ENCODE results near the gene JMJD4. TPM values are rescaled to one million over a fixed set of nuclear protein-coding genes. Genes with fewer than 3 reads are reported as not detected.

JMJD4 gene, protein sequence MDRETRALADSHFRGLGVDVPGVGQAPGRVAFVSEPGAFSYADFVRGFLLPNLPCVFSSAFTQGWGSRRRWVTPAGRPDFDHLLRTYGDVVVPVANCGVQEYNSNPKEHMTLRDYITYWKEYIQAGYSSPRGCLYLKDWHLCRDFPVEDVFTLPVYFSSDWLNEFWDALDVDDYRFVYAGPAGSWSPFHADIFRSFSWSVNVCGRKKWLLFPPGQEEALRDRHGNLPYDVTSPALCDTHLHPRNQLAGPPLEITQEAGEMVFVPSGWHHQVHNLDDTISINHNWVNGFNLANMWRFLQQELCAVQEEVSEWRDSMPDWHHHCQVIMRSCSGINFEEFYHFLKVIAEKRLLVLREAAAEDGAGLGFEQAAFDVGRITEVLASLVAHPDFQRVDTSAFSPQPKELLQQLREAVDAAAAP
- 10.5 TPM for polyA plus RNA-seq (2012; ENCODE audit: low read depth, missing spikeins)

DNA sequence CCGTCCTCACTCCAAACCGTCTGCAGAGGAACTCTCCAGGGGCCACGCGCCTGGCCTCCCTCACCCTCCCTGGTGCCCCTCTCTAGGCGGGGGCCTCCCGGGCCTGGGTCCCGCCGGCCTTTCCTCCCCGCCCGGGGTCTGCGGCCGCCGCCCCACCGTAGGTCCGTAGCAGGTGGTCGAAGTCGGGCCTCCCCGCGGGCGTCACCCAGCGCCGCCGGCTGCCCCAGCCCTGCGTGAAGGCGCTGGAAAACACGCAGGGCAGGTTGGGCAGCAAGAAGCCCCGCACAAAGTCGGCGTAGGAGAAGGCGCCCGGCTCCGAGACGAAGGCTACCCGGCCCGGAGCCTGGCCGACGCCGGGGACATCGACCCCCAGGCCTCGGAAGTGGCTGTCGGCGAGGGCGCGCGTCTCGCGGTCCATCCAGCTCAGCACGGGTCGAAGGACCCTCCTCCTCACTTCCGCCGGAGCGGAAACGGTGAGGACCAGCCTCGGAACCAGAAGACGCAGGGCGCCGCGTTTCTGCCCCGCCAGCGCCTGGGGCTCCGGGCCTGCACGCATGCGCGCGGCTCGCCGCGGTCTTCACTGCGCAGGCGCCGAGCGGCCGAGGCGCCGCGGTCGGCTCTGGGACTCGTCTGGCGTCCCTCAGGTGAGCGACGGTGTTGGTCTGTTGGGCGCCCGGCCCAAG lies at the start of gene JMJD4, which contains the start of gene SNAP47:
Gene JMJD4 (minus strand): TSS at position 447 of the 683 bp plus-strand sequence. CDS start 29 bp downstream, at position 418.
Gene SNAP47 (plus strand): TSS at position 580 of the 683 bp plus-strand sequence. CDS start 12,302 bp downstream, outside the sequence.
- TF ChIP-seq POLR2AphosphoS5 (IDR thresholded peaks at IDR 0.05; ENCODE audit: low read depth, low read length) (peak; percentile 84), POLR2A (IDR thresholded peaks at IDR 0.05; ENCODE audit: low read depth, low read length) (peak; percentile 72), POU2F2 (IDR thresholded peaks at IDR 0.05; ENCODE audit: low read depth, low read length) (peak; percentile 86), SPI1 (IDR thresholded peaks at IDR 0.05; ENCODE audit: low read depth, low read length) (no peak), TAF1 (IDR thresholded peaks at IDR 0.05; ENCODE audit: low read depth, low read length) (no peak; the same call in 1 of the 2 replicates), PAX5 (IDR thresholded peaks at IDR 0.05; ENCODE audit: insufficient read depth, low read length, severe bottlenecking) (peak; percentile 37)
- FAIRE-seq (peak; percentile 97), DNase-seq (ENCODE audit: insufficient read length, low spot score) (peak; percentile 97)

DNA sequence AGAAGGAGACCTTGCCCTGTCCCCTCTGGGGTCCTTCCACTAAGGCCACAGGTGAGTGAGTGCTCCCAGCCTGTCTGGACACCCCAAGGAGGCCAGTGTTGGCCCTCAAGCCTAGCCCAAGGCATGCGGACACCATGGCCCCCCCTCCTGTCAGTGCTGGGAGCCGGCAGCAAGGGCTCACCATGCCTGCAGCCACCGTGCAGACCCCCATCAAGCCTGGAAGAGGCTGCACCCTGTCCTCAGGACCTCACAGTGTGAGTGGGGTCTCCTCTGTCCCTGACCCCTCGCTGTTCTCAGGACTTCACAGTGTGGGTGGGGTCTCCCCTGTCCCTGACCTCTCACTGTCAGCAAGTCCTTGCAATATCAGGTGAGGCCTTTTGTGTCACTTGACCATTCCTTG lies 47.1 kb upstream of the JMJD4 start:
- TF ChIP-seq POLR2A (IDR thresholded peaks at IDR 0.05; ENCODE audit: low read depth, low read length) (no peak), POLR2AphosphoS5 (IDR thresholded peaks at IDR 0.05; ENCODE audit: low read depth, low read length) (no peak), SPI1 (IDR thresholded peaks at IDR 0.05; ENCODE audit: low read depth, low read length) (no peak), TAF1 (IDR thresholded peaks at IDR 0.05; ENCODE audit: low read depth, low read length) (no peak), PAX5 (IDR thresholded peaks at IDR 0.05; ENCODE audit: insufficient read depth, low read length, severe bottlenecking) (no peak), POU2F2 (IDR thresholded peaks at IDR 0.05; ENCODE audit: low read depth, low read length) (no peak)
- no peak for DNase-seq (ENCODE audit: insufficient read length, low spot score)
- FAIRE-seq = no peak

DNA sequence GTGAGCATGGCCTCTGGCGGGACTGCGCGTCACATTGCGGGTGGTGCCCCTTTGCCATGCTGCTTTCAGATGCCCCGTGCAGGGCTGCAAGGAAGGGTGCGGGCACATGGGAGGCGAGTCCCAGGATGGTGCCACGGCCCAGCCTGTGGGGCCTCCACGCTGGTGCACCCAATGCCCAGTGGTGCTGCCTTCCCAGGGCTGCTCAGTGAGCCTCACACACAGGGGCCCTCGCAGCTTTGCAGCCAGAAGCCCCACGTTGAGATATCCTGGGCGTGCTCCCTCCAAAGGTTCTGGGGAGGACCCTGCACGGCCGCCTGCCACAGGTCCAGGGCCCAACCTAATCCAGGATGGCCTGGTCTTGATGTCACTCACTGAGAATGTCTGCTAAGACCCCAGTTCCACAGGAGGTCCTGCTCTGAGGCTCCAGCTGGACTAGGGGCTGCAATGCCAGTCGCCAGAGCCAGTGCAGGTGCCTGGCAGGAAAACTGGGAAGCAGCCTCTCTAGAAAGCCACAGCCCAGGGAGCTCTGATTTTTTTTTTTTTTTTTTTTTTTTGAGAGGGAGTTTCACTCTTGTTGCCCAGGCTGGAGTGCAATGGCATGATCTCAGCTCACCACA lies 46.3 kb upstream of the JMJD4 start:
- TF ChIP-seq SPI1 (IDR thresholded peaks at IDR 0.05; ENCODE audit: low read depth, low read length) (no peak), POU2F2 (IDR thresholded peaks at IDR 0.05; ENCODE audit: low read depth, low read length) (no peak), PAX5 (IDR thresholded peaks at IDR 0.05; ENCODE audit: insufficient read depth, low read length, severe bottlenecking) (no peak), TAF1 (IDR thresholded peaks at IDR 0.05; ENCODE audit: low read depth, low read length) (no peak), POLR2A (IDR thresholded peaks at IDR 0.05; ENCODE audit: low read depth, low read length) (no peak)
- FAIRE-seq (no peak), DNase-seq (ENCODE audit: insufficient read length, low spot score) (no peak)

DNA sequence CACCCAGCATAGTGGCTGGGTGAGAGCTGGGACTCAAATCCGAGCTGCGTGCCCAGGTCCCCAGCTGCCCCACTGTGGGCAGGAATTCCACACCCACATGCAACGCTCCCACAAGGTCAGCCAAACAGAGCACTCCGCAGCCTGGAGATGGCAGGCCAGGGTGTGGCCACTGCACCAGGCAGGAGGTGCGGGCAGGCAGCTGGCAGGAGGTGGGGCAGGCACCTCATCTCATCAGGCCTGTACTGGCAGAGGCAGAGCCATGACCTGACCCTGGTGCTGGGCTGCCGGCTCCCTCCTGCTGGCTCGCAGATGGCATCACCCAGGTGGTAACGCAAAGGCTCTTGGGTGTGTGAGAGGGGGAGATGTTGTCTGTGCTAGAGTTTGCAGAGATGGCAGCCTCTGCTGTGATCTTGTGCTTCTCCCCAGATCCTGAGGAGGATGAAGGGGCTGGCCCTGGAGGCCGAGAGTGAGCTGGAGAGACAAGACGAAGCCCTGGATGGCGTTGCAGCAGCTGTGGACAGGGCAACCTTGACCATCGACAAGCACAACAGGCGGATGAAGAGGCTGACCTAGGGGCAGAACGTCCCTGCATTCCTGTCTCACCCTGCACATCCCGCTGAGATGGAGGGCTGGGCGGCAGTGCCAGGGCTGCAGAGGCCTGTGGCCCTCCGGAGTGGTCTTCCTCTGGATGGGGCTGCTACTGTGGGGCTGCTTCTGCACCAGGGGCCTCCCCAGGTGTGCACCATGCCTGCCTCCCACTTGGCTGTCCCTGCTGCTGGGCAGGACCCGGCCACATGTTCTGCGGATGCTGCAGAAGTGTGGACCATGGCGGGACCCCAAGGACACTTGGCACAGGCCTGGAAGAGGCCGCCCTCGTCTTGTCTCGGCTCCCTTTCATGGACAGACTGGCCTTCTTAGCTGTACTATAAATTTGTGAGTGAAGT lies 45.3 kb upstream of the JMJD4 start:
- no peak for FAIRE-seq
- TF ChIP-seq TAF1 (IDR thresholded peaks at IDR 0.05; ENCODE audit: low read depth, low read length) = no peak
- no peak for TF ChIP-seq SPI1 (IDR thresholded peaks at IDR 0.05; ENCODE audit: low read depth, low read length)
- TF ChIP-seq POU2F2 (IDR thresholded peaks at IDR 0.05; ENCODE audit: low read depth, low read length) = no peak
- no peak for TF ChIP-seq POLR2AphosphoS5 (IDR thresholded peaks at IDR 0.05; ENCODE audit: low read depth, low read length)
- DNase-seq (ENCODE audit: insufficient read length, low spot score) = no peak

DNA sequence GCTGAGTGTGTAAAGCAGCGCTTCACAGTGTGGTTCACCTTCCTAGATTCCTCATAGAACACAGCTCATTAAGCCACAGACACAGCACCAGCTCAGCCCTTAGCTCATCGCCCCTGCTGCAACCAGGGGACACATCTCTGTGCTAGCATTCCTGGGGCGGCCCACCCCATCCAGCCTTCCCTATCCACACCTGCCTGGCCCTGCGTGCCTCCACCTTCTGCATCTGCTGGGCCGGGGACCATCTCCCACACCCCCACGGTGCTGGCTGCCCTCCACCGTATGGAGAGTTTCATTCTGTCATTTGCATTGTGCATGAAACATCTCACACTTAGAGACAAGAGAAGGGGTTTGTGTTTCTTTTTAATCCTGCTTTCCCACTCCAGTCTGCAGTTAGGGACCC lies 44.6 kb upstream of the JMJD4 start:
- TF ChIP-seq POU2F2 (IDR thresholded peaks at IDR 0.05; ENCODE audit: low read depth, low read length) (no peak), POLR2AphosphoS5 (IDR thresholded peaks at IDR 0.05; ENCODE audit: low read depth, low read length) (no peak), TAF1 (IDR thresholded peaks at IDR 0.05; ENCODE audit: low read depth, low read length) (no peak), PAX5 (IDR thresholded peaks at IDR 0.05; ENCODE audit: insufficient read depth, low read length, severe bottlenecking) (no peak), SPI1 (IDR thresholded peaks at IDR 0.05; ENCODE audit: low read depth, low read length) (no peak), POLR2A (IDR thresholded peaks at IDR 0.05; ENCODE audit: low read depth, low read length) (no peak)
- DNase-seq (ENCODE audit: insufficient read length, low spot score) (no peak), FAIRE-seq (no peak)

DNA sequence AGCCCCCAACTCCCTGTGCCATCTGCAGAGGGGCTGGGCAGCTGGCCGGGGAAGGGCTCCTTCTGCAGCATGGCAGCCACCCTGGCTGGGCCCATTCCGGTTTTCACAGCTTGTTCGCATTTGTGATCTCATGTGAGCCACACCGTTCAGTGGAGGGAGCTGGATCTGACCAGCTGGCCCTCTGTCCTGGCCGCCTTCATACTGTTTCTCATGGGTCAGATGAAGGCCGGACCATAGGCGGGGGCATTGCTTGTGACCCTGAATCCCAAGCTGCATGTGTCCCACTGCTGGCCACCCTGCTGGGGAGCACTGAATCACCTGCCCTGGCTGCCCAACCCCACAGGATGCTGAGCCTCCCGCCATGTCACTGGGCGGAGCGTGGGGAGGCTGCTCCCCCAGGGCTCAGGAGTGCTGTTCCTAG lies 43.9 kb upstream of the JMJD4 start:
- no peak for FAIRE-seq
- DNase-seq (ENCODE audit: insufficient read length, low spot score) = no peak
- TF ChIP-seq PAX5 (IDR thresholded peaks at IDR 0.05; ENCODE audit: insufficient read depth, low read length, severe bottlenecking) (no peak), POU2F2 (IDR thresholded peaks at IDR 0.05; ENCODE audit: low read depth, low read length) (no peak), TAF1 (IDR thresholded peaks at IDR 0.05; ENCODE audit: low read depth, low read length) (no peak), POLR2A (IDR thresholded peaks at IDR 0.05; ENCODE audit: low read depth, low read length) (no peak), POLR2AphosphoS5 (IDR thresholded peaks at IDR 0.05; ENCODE audit: low read depth, low read length) (no peak), SPI1 (IDR thresholded peaks at IDR 0.05; ENCODE audit: low read depth, low read length) (no peak)

DNA sequence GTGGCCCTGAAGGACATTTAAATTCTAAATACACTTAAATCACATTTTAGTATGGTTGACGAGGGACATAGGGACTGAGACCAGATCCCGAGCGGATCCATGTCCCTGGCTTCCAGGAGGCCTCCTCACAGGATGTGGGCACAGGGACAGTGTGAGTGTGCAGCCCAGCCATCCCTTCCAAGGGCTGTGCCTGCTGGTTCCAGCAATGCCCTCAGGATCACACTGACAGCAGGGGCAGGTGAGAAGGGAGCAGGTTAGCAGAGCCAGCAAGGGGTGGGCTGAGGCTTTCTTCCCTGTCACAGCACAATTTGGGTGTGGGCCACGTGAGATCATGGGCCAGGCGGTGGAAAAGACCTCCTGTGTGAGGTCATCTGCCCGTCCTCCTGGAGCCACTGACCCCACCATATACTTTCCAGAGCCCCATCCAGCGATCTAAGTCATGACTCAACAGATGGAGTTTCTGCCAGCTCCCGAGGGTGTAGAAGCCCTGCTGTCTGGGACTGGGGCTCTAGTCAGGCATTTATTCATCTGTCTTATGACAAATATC lies 43.4 kb upstream of the JMJD4 start:
- FAIRE-seq = no peak

DNA sequence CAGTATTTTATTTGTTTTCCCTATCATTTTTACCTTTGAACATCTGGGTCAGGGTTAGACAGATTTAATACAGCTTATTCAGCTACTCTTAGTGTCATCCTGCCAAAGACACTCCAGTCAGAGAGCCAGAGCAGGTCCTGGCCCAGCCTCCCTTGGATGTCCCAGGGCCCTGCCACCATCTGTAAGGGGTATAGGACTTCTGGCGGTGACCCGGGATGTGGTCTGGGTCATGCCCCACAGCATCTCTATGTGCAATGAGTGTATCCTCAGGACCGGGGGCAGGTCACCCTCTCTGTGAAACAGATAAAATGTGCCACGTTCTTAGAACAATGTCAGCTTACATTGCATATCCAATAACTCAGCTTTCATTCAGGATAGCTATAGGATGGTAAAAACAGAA lies 42.5 kb upstream of the JMJD4 start:
- TF ChIP-seq TAF1 (IDR thresholded peaks at IDR 0.05; ENCODE audit: low read depth, low read length) (no peak), PAX5 (IDR thresholded peaks at IDR 0.05; ENCODE audit: insufficient read depth, low read length, severe bottlenecking) (no peak), POU2F2 (IDR thresholded peaks at IDR 0.05; ENCODE audit: low read depth, low read length) (no peak), POLR2AphosphoS5 (IDR thresholded peaks at IDR 0.05; ENCODE audit: low read depth, low read length) (no peak), POLR2A (IDR thresholded peaks at IDR 0.05; ENCODE audit: low read depth, low read length) (no peak), SPI1 (IDR thresholded peaks at IDR 0.05; ENCODE audit: low read depth, low read length) (no peak)
- FAIRE-seq = no peak
- no peak for DNase-seq (ENCODE audit: insufficient read length, low spot score)

More for the DNA sequence above, 43.4 kb upstream of the JMJD4 start:
- no peak for DNase-seq (ENCODE audit: insufficient read length, low spot score)
- TF ChIP-seq PAX5 (IDR thresholded peaks at IDR 0.05; ENCODE audit: insufficient read depth, low read length, severe bottlenecking) (no peak), SPI1 (IDR thresholded peaks at IDR 0.05; ENCODE audit: low read depth, low read length) (no peak), POLR2A (IDR thresholded peaks at IDR 0.05; ENCODE audit: low read depth, low read length) (no peak), TAF1 (IDR thresholded peaks at IDR 0.05; ENCODE audit: low read depth, low read length) (no peak)
